Loucy (cell line): ENCODE measurements around the gene NPR3.

Experiments used
- CTCF ChIP-seq: fragments of 200-600 bp; sonication (generic); conservative IDR thresholded peaks from 2 replicates; pipeline ENCODE4 v1.5.1; 2014; ENCODE audit warnings: mild to moderate bottlenecking, antibody characterized with exemption, low read length
- EZH2phosphoT487 ChIP-seq: fragments of 200-600 bp; IDR thresholded peaks from 2 replicates; pipeline ENCODE4 v1.6.1; 2018; ENCODE audit warnings: antibody characterized with exemption, mild to moderate bottlenecking, moderate library complexity, borderline replicate concordance

GRCh38 chr5:32736842-32737241 is 25.7 kb downstream of the NPR3 start:
- no peak for TF ChIP-seq CTCF
- no peak for TF ChIP-seq EZH2phosphoT487
